Esophagus squamous epithelium (tissue), 5 donors: ENCODE results near the gene MCC. TPM values are rescaled to one million over a fixed set of nuclear protein-coding genes. Genes with fewer than 3 reads are reported as not detected.

Experiments used
- DNase-seq: peaks from one replicate; lab custom pipeline; 2025; lab: John Stamatoyannopoulos, UW
- H3K27ac ChIP-seq, 4 donors: fragments of 200-600 bp; sonication (generic); one replicate each; pipeline ENCODE4 v1.5.1; 2016 to 2019; ENCODE audit warnings: mild to moderate bottlenecking in 1 of 4
- H3K27me3 ChIP-seq, 4 donors: fragments of 200-600 bp; sonication (generic); 1 replicate in 3 of 4; 2 replicates in 1 of 4; pipeline versions ENCODE4 v1.5.1 to v1.6.0; 2017 to 2021; ENCODE audit warnings: antibody characterized with exemption in 1 of 4
- H3K36me3 ChIP-seq, 3 donors: fragments of 200-600 bp; sonication (generic); one replicate each; pipeline ENCODE4 v1.5.1; 2016 to 2019
- H3K4me1 ChIP-seq, 3 donors: fragments of 200-600 bp; sonication (generic); one replicate each; pipeline ENCODE4 v1.5.1; 2017 to 2019
- H3K4me3 ChIP-seq, 4 donors: fragments of 200-600 bp; sonication (generic); 1 replicate in 3 of 4; 2 replicates in 1 of 4; pipeline ENCODE4 v1.5.1; 2016 to 2019; ENCODE audit warnings: mild to moderate bottlenecking in 2 of 4, moderate library complexity in 1 of 4
- H3K9me3 ChIP-seq, 3 donors: fragments of 200-600 bp; sonication (generic); one replicate each; pipeline ENCODE4 v1.5.1; 2016 to 2019
- CTCF ChIP-seq, 6 experiments: fragments of 450-650 bp in 4 of 6; fragments of 200-600 bp in 2 of 6; sonication (generic) in 2 of 6; IDR thresholded peaks; one replicate each; pipeline ENCODE4 v1.5.1; 2016 to 2019; ENCODE audit warnings: antibody characterized with exemption in 6 of 6, mild to moderate bottlenecking in 4 of 6, moderate library complexity in 4 of 6
- POLR2A ChIP-seq, 4 donors: fragments of 450-650 bp; IDR thresholded peaks; one replicate each; pipeline ENCODE4 v1.6.1; 2017; ENCODE audit warnings: antibody characterized with exemption in 4 of 4, mild to moderate bottlenecking in 4 of 4, moderate library complexity in 3 of 4
- WGBS, 2 donors: methylation state at CpG; one replicate each; pipeline ENCODE4 v1.1.5; 2018; 5-methylcytosine and 5-hydroxymethylcytosine counted together
- intact Hi-C: fragments of 100-400 bp; cut with DNase I; formaldehyde crosslinking; loops from one replicate; pipeline ENCODE4 v1.15.0; 2022
- total RNA-seq, 4 donors: library from RNA; depleted of rRNA; stranded (reverse); fragments of >200 nt; gene quantifications; one replicate each; pipeline ENCODE4 v1.1.0, GENCODE V29; 2016
- donor health status: DM: yes; HTN: yes; CAD: no.

MCC gene
- total RNA-seq, 4 donors from 2014 or later, result 41.6 to 45.4 (median 43.4) TPM

DNA sequence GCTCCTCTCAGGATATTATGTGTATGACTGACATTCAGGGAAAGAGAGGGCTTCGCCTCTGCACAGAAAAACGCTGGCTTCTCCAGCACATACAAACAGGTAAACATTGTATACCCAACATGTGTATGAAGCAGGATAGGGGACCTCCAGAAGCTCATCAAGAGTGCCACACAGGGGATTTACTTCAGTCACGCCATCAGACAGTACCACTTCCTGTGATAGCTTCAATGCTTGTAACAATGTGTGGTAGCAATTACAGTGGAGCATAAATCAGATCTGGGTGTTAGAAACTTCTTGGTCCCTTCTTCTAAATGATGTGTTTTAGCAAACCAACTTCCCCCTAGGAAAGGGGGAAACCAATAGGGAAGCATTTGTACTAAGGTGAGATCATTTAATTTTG, 214.3 kb downstream of the MCC start:
- no peaks in the 10 kb centered on the region for H3K27me3 ChIP-seq
- H3K4me3 ChIP-seq, result no peak overlapping the region
- H3K4me1 ChIP-seq, result peaks cover 0 to 22% (median 13%) of the 10 kb centered on the region in 3 donors
- WGBS, 2 donors, result 58 to 86% methylated on average over 3 of the region's 3 CpGs
- no peak overlapping the region for H3K27ac ChIP-seq
- H3K9me3 ChIP-seq, result no peaks in the 10 kb centered on the region
- intact Hi-C loops, result no loop called here
- no peaks in the 10 kb centered on the region for H3K36me3 ChIP-seq
- no peak for DNase-seq
- TF ChIP-seq POLR2A (IDR thresholded peaks at IDR 0.05), result no peak

GRCh38 chr5:113271745-113272454, 216.4 kb downstream of the MCC start:
- peaks cover 0 to 35% (median 23%) of the 10 kb centered on the region in 3 donors for H3K4me1 ChIP-seq

GRCh38 chr5:113271015-113271414, 217.2 kb downstream of the MCC start:
- H3K4me1 ChIP-seq, result peaks cover 6 to 44% (median 26%) of the 10 kb centered on the region in 3 donors
- no peak overlapping the region for H3K4me3 ChIP-seq
- no peaks in the 10 kb centered on the region for H3K36me3 ChIP-seq
- H3K27me3 ChIP-seq, result no peaks in the 10 kb centered on the region
- no peak for DNase-seq
- 36 to 49% methylated on average over 2 of the region's 2 CpGs for WGBS, 2 donors
- intact Hi-C loops, result no loop called here
- no peak overlapping the region for H3K27ac ChIP-seq
- TF ChIP-seq POLR2A (IDR thresholded peaks at IDR 0.05), result no peak
- TF ChIP-seq CTCF (IDR thresholded peaks at IDR 0.05), result no peak
- H3K9me3 ChIP-seq, result no peaks in the 10 kb centered on the region

More at GRCh38 chr5:113271745-113272454, 216.4 kb downstream of the MCC start:
- DNase-seq, result no peak
- no peak overlapping the region for H3K4me3 ChIP-seq
- no peak overlapping the region for H3K27ac ChIP-seq
- TF ChIP-seq POLR2A (IDR thresholded peaks at IDR 0.05) (no peak), CTCF (IDR thresholded peaks at IDR 0.05) (no peak)
- 83 to 100% methylated on average over 1 of the region's 1 CpG for WGBS, 2 donors
- no peaks in the 10 kb centered on the region for H3K27me3 ChIP-seq
- H3K36me3 ChIP-seq, result no peaks in the 10 kb centered on the region
- intact Hi-C loops, result no loop called here
- H3K9me3 ChIP-seq, result no peaks in the 10 kb centered on the region

- H3K36me3 ChIP-seq, result no peaks in the 10 kb centered on the region
- H3K9me3 ChIP-seq, result no peaks in the 10 kb centered on the region
- WGBS, 2 donors, result 86 to 90% methylated on average over 5 of the region's 5 CpGs
- peaks cover 6 to 49% (median 26%) of the 10 kb centered on the region in 3 donors for H3K4me1 ChIP-seq
- no peak overlapping the region for H3K27ac ChIP-seq
- H3K4me3 ChIP-seq, result no peak overlapping the region
- H3K27me3 ChIP-seq, result no peaks in the 10 kb centered on the region
- DNase-seq, result no peak
- intact Hi-C loops, result no loop called here
- no peak for TF ChIP-seq CTCF (IDR thresholded peaks at IDR 0.05)
- TF ChIP-seq POLR2A (IDR thresholded peaks at IDR 0.05), result no peak
Measured at GRCh38 chr5:113270086-113270485, 218.2 kb downstream of the MCC start.

DNA sequence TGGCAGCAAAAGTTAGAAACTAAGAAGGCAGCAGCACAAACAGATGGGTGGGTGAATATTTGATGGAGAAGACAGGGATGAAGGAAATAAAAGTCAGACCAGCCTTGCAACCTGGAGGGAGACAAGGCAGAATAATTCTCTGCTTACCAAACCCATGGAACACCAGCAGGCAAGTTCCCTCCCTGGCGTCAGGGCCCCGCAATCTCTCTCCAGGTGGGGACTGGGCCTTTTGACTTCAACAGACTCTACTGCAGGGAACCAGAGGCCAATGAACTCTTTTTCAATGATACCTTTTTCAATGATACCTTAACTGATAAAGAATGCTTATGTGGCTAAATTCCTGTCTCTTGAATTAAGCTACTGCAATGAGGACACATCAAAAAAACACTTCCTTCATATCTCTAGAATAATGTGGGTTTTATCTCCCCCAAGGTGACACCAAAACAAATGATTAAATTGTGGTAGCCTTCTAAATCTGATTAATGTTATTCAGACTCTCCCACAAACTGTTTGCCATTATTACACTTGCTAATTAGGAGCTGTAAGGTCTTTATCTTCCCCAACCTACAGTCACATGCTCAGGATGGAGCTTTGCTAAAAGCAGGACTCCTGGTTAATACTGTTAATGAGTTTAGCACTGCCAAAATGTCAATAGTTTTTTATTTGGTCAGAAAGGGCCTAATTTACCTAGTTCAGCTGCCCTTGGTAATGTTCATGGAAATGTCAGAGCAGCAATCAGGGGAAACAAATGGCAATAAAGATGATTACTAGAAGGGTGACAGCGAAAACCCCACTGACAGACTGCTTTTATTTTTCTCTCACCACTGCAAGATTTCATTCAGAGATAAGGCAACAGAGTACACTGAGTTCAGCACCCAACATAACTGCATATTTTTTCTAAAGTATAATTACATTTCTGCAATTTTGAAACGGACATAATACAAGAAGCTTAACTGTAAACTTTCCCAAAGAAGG, 218.9 kb downstream of the MCC start:
- Histone ChIP-seq H3K36me3 (no peaks in the 10 kb centered on the region), H3K4me3 (no peak overlapping the region), H3K27me3 (no peaks in the 10 kb centered on the region), H3K9me3 (no peaks in the 10 kb centered on the region), H3K4me1 (peaks cover 6 to 54% (median 28%) of the 10 kb centered on the region in 3 donors), H3K27ac (no peak overlapping the region)
- intact Hi-C loops, result no loop called here
- WGBS, 2 donors, result 79 to 83% methylated on average over 4 of the region's 4 CpGs
- TF ChIP-seq CTCF (IDR thresholded peaks at IDR 0.05) (no peak), POLR2A (IDR thresholded peaks at IDR 0.05) (no peak)
- no peak for DNase-seq
